Medulla oblongata (tissue), 1 donor: ENCODE measurements around the gene IER5L.

Experiments
- DNase-seq: peaks from one replicate; pipeline ENCODE4 v3.0.0-alpha.2; 2015; ENCODE audit errors: extremely low spot score

The IER5L gene

DNA sequence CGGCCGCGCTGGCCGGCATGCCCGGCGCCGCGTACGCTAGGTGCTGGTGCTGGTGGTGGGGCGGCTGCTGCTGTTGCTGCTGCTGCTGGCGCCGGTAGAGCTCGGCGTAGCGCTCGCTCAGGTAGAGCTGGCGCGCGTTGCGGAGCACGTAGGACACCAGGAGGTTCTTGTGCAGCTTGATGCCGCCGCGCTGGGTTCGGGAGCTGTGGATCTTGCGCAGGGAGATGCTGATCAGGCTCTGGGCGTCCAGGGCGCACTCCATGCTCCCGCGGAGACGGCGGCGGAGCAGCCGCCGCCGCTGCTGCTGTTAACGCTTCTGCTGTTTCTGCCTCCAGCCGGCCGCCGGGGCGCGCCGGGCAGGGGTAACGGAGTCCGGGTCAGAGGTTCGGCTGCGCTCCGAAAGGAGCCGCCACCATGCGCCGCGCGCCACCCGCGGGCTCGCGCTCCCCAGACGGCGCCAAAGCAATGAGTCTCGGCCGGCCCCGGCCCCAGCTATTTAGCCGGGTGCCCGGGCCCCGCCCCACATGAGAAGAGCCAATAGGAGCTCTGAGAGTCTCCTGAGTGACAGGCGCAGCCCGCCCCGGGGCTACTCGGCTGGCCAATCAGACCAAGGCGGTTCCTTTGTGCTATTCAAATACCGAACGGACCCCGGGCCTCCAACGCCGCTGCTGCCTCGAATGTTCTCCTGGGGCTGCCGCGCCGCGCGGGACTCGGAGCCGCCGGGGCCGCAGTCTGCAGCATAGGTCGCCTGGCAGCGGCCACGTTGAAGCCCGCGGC is at the start of gene IER5L:
IER5L (minus strand) TSS at position 471 of the 777 bp plus-strand sequence; CDS start at position 262, 209 bp downstream.
- peak; percentile 98 for DNase-seq

DNA sequence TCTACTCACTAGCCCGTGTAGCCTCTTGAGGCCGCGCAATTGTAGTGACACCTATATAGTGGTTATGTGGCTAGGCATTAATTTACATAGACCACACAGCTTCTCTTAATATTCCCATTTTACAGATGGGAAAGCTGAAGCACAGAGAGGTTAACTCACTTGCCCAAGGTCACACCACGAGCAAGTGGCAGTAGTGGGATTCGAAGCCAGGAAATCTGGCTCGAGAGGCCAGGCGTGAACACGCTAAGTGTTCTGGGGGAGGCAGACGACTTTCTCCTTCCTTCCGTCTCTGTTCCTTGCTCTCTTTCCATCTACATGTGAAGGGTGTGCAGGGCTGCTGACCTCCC is 49.8 kb upstream of the IER5L start:
- no peak for DNase-seq

DNA sequence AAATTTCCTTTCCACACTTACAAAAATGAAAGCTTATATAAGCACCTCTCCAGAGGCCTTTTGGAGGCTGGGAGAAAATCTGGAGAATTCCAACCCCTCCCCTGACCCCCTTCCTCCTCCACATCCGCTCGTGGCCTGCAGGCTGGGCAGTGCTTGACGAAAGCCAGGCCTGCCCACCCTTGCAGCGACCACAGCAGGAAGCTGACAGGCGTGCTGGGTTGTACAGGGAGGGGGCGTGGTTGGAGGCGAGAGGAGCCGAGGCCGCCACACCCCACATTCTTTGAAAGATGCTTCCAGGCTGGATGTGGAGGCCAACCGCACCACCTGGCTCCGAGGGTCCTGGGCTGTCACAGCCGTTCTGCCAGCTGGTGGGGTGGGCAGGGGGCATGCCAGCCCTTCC is 47.8 kb upstream of the IER5L start:
- no peak for DNase-seq

DNA sequence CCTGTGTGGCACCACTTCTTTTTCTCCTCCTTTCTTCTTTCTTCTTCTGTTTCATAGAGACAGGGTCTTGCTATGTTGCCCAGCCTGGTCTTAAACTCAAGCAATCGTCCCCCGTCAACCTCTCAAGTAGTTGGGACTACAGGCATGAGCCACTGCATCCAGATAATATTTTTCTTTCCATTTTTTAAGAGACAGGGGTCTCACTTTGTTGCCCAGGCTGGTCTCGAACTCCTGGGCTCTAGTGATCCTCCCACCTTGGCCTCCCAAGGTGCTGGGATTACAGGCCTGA is 47.4 kb upstream of the IER5L start:
- DNase-seq = no peak

DNA sequence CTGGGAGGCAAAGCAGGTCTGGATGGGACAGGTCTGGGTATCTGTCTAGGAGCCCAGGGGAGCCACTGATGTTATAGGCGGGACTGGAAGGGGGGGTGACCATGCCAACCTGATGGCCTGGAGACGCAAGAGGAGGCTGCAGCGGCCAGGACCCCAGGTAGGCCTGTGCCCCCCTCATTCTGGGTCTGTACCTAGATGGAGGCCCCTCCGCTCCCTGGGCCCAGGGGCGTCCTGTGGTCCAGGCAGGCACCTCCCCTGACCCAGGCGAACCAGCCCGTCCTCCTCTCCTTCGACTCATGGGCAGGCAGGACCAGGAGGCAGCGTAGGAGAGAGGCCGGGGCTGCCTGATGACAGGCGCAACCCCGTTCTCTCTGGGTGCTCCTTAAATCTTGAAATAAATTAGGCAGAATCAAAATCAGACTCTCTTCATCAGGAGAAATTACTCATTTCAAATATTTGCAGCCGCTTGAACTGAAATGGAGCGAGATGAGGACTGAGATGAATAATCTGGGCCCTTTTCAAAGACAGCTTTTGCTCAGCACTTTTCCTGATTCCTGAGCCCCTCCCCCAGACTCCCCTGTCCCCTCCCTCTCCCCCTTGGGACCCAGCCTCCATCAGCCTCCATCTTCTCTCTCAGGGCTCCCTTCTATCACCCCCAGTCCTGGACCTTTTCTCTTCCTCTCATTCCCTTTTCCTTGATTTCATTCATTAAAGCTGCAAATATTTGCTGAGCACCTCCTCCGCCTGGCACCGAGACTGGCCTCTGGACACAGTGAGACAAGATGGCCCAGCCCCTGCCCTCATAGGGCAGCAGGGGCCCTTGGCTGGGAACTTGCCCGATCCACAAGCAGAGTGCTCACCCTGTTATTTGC is 46.8 kb upstream of the IER5L start:
- no peak for DNase-seq

DNA sequence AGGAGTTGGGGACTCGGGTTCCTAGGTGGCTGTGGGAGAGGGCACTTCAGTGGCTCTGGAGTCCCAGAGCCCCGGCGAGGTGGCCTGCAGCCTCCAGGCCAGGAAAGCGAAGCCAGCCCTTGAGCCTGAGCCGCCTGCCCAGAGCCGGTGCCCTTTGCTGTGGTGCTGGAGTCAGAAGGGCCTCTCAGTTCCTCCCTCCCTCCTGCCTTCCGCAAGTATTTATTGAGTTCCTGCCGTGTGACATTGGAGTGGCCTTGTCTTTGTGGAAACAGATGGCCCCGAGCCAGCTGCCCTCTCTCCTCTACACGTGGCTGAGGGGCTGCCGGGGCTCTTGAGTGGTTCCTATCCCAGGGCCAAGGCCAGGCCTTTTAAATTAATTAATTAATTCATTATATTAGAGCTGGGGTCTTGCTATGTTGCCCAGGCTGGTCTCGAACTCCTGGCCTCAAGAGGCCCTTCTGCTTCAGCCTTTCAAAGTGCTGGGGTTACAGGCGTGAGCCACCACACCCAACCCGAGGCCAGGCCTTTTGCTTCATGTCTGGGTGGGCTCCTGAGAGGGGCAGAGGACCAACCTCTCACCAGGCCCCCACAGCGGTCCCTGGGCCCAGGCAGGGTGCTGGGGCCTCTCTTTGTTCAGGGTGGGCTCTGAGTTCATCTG is 45.6 kb upstream of the IER5L start:
- no peak for DNase-seq

- DNase-seq = no peak
These were observed 44.8 kb upstream of the IER5L start for GRCh38 chr9:129222819-129223218.

DNA sequence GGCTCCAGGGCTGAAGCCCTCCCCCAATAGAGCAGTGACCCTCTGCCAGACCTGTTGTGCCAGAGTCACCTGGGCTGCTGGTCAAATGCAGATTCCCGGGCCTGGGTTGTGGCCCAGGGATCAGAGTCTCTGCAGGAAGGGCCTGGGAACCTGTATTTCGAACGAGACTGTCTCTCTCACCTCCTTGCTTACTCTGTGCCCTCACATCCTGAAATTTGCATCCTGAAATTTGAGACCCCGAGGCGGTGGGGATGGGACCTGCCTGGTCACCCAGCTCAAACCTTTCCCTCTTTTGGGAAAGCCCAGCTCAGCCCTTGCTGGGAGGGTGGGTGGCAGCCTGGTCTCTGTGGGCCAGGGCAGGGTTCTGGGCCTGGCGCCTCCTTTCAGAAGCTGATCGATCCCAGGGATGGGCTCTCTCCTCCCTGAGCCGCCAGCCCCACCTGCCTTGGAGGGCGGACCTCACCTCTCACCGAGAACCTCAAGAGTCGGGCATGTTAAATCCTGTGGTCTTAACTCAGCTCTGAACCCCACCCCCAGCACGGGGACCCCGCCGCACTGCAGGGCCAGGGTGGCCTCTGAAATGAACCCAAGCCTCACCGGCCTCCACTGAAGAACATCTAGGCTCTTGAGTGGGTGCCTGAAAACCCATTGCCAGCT is 44.0 kb upstream of the IER5L start:
- DNase-seq = no peak

DNA sequence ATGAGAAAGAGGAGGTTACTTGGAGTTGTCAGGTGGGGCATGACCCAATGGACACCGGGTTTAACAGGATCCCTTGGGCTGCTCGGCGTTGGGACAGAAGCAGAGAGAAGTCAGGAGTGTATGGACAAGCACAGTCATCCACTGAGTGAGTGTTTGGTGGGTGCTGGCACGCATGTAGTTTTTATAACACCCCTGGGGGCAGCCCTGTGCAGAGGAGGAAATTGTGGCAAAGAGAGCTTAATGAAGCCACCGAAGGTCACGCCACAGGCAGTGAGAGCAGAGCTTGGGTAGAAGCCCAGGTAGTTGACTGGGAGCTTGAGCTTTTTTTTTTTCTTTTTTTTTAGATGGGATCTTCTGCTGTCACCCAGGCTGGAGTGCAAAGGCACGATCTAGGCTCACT is 43.2 kb upstream of the IER5L start:
- no peak for DNase-seq

DNA sequence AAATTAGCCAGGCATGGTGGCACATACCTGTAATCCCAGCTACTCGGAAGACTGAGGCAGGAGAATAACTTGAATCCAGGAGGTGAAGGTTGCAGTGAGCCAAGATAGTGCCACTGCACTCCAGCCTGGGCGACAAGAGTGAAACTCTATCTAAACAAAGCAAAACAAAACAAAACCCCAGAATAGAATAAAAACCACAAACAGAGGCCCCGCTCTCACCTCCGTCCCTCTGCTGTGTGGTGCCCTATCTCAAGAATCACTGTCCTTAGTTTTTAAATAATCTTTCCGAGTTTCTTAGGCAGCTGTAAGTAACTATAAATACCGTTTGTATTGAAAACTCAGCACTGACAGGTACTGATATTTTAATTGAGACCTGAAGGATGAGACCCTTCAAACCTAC is 42.7 kb upstream of the IER5L start:
- DNase-seq = no peak

GRCh38 chr9:129218918-129219317 is 40.9 kb upstream of the IER5L start:
- no peak for DNase-seq

- DNase-seq = no peak
These were observed 40.2 kb upstream of the IER5L start for GRCh38 chr9:129218272-129218625.

DNA sequence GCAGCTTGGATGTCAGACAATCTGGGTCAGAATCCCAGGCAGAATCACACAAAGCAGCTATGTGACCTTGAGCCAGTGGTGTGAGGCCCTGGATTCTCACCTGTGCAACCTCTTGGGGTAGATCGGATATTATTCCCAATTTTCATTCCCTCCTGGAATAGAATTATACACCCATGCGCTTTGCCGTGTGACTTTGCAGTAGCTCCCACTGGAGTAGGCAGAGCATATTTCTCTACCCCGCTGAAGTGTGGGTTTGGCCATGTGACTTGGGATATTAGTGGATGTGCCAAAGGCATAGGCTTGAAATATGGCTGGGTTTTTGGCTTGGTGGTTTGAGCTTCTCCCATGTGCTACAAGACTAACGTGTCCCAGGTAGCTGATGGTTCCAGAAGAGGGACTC is 35.5 kb upstream of the IER5L start:
- DNase-seq = no peak

- no peak for DNase-seq
These were observed 33.6 kb upstream of the IER5L start for GRCh38 chr9:129211686-129212085.

GRCh38 chr9:129210125-129210524 is 32.1 kb upstream of the IER5L start:
- DNase-seq = no peak

DNA sequence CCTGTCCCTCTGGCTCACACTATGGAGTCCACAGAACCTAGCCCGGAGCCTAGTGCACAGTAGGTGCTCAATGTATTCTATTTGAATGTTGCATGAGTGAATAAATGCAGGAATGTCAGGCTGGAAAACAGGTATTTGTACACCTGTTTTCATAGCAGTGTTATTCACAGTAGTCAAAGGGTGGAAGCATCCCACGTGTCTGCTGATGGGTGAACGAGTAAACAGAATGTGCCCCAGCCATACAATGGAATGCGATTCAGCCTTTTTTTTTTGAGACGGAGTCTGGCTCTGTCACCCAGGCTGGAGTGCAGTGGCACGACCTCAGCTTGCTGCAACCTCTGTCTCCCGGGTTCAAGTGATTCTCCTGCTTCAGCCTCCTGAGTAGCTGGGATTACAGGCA is 31.5 kb upstream of the IER5L start:
- DNase-seq = no peak

- DNase-seq = no peak
These were observed 31.0 kb upstream of the IER5L start for GRCh38 chr9:129209109-129209508.

DNA sequence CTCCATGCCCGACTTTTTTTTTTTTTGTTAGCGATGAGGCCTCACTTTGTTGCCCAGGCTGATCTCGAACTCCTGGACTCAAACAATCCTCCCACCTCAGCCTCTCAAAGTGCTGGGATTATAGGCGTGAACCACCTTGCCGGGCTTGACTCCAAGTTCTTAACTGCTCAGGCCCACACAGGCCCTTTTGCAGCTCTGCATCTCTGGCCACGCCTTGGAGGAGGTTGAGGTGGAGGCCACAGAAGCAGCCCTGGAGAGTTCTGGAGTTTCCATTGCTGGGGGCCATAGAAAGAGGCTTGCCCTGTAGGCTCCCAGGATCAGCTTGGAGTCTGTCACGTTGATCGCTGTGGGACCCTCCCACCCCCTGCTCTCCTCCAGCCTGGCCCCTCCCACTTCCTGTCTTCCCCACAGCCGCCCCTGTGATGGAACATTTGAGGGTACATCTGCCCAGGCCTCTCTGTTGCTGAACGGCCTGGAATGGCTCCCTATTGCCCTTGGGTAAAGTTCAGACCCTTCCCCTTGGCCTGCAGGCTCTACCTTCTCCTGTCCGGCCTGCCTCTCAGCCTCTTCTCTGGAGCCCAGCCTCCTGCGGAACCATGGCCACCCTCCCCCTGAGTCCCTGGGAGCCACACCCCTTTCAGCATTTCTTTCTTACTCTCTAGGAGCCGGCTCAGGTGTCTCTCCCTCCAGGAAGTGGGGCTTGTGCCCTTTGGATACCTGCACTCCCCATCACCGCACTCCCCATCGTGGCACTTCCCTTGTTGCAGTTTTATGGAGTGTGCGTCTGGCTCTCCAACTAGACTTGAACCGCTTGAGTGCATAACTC is 30.4 kb upstream of the IER5L start:
- DNase-seq = no peak

- DNase-seq = no peak
These were observed 28.8 kb upstream of the IER5L start for GRCh38 chr9:129206905-129207304.

- no peak for DNase-seq
These were observed 28.3 kb upstream of the IER5L start for GRCh38 chr9:129206401-129206800.

DNA sequence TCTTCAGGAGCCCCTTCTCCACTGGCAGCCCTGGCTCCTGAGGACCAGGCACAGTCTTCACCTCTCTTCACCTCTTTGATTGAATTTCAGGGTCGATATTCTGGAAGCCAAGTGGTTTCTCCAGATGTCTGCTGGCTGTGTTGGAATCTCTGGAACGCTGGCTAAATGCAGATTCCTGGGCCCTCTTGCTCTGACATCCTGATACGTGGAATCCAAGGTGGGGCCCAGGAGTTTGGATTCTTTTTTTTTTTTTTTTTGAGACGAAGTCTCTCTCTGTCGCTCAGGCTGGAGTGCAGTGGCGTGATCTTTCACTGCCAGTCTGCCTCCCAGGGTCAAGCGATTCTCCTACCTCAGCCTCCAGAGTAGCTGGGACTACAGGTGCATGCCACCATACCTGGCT is 26.8 kb upstream of the IER5L start:
- no peak for DNase-seq

DNA sequence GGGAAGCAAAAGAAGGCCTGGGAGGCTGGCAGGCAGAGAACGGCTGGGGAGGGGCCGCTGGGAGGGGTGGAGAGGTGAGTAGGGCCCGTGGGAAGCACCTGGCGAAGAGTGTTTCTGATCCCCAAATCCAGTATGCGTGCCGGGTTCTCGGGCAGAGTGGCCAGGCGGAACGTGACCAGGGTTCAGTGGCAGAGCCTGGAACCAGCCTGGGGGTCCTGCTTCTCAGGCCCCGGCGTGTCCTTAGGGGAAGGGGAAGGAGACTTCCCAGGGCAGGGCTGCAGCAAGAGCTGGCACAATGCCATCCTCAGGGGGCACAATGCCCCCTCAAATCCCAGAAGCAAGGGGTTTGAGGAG is 25.5 kb upstream of the IER5L start:
- no peak for DNase-seq
